SK-N-SH (cell line): ENCODE data around the gene SERINC2. TPM values are rescaled to one million over a fixed set of nuclear protein-coding genes. Genes with fewer than 3 reads are reported as not detected.

Experiments used
- CTCF ChIA-PET: fragments of 300-600, 350-600 bp; formaldehyde crosslinking; extraction: SDS; loops from one replicate; lab custom pipeline; 2021; lab: Yijun Ruan, JAX
- POLR2A ChIA-PET: fragments of 350-600 bp; sonication (Branson Sonifier 250); formaldehyde crosslinking; extraction: SDS; loops from one replicate; lab custom pipeline; 2020; ENCODE audit warnings: antibody characterized with exemption, inconsistent platforms; lab: Yijun Ruan, JAX
- DNase-seq: peaks from one replicate; pipeline ENCODE4 v3.0.0; 2012
- H2AFZ ChIP-seq: fragments of 200-600 bp; sonication (generic); 2 replicates; pipeline ENCODE4 v1.8.1; 2016; ENCODE audit warnings: antibody characterized with exemption, mild to moderate bottlenecking, low read depth
- H3F3A ChIP-seq: fragments of 200-600 bp; sonication (generic); replicated peaks from 2 replicates; pipeline ENCODE3; 2016; ENCODE audit warnings: antibody characterized with exemption, mild to moderate bottlenecking; ENCODE audit not compliant: insufficient read depth
- H3K27ac ChIP-seq, 2 experiments: fragments of 200-500 bp in 1 of 2; fragments of 200-600 bp in 1 of 2; sonication (Bioruptor generic) in 1 of 2; sonication (generic), shearing (Covaris generic) in 1 of 2; 2 replicates each; pipeline versions ENCODE4 v1.5.1 to v1.6.1; 2014 to 2016; ENCODE audit warnings: low read depth in 2 of 2, inconsistent platforms in 1 of 2, low read length in 1 of 2, mild to moderate bottlenecking in 1 of 2, mixed read lengths in 1 of 2
- H3K27me3 ChIP-seq: fragments of 200-600 bp; sonication (generic), shearing (Covaris generic); 2 replicates; pipeline ENCODE4 v1.6.1; 2016; ENCODE audit warnings: mixed run types; ENCODE audit not compliant: insufficient read depth
- H3K36me3 ChIP-seq, 2 experiments: fragments of 200-500 bp in 1 of 2; fragments of 200-600 bp in 1 of 2; sonication (Bioruptor generic) in 1 of 2; sonication (generic) in 1 of 2; replicated peaks in 1 of 2; 2 replicates each; pipeline versions ENCODE3 to v1.5.1; 2014 to 2016; ENCODE audit warnings: low read length in 1 of 2, mild to moderate bottlenecking in 1 of 2; ENCODE audit not compliant: insufficient read depth in 2 of 2, control insufficient read depth in 1 of 2
- H3K4me1 ChIP-seq, 2 experiments: fragments of 200-500 bp in 1 of 2; fragments of 200-600 bp in 1 of 2; sonication (Bioruptor generic) in 1 of 2; sonication (generic), shearing (Covaris generic) in 1 of 2; 2 replicates each; pipeline versions ENCODE4 v1.5.1 to v1.6.1; 2014 to 2016; ENCODE audit warnings: low read depth in 1 of 2, low read length in 1 of 2, mixed run types in 1 of 2; ENCODE audit not compliant: insufficient read depth in 2 of 2, control insufficient read depth in 1 of 2
- H3K4me2 ChIP-seq: fragments of 200-600 bp; sonication (generic), shearing (Covaris generic); 2 replicates; pipeline ENCODE4 v1.6.1; 2017; ENCODE audit warnings: mixed run types
- H3K4me3 ChIP-seq, 2 experiments: fragments of 200-500 bp in 1 of 2; fragments of 200-600 bp in 1 of 2; sonication (Bioruptor generic) in 1 of 2; sonication (generic), shearing (Covaris generic) in 1 of 2; 2 replicates each; pipeline versions ENCODE4 v1.5.1 to v1.8.1; 2014 to 2016; ENCODE audit warnings: low read depth in 2 of 2, inconsistent platforms in 1 of 2, low read length in 1 of 2, mild to moderate bottlenecking in 1 of 2, mixed read lengths in 1 of 2, moderate library complexity in 1 of 2
- H3K79me2 ChIP-seq: fragments of 200-600 bp; sonication (generic); 2 replicates; pipeline ENCODE4 v1.8.1; 2017; ENCODE audit warnings: mild to moderate bottlenecking; ENCODE audit not compliant: insufficient read depth
- H3K9ac ChIP-seq: fragments of 200-600 bp; sonication (generic); 2 replicates; pipeline ENCODE4 v1.6.1; 2017; ENCODE audit warnings: mixed run types
- H3K9me2 ChIP-seq: fragments of 200-600 bp; sonication (generic); 2 replicates; pipeline ENCODE4 v1.6.1; 2017; ENCODE audit warnings: mixed run types
- H3K9me3 ChIP-seq: fragments of 200-600 bp; sonication (generic); 2 replicates; pipeline ENCODE4 v1.6.1; 2017; ENCODE audit warnings: mixed run types, mild to moderate bottlenecking, moderate library complexity
- H4K20me1 ChIP-seq: fragments of 200-600 bp; sonication (generic); 2 replicates; pipeline ENCODE4 v1.6.1; 2017; ENCODE audit warnings: mild to moderate bottlenecking, mixed run types; ENCODE audit not compliant: insufficient read depth
- CHD2 ChIP-seq: fragments of 150-350 bp; IDR thresholded peaks from 2 replicates; pipeline ENCODE4 v1.6.1; 2018; ENCODE audit warnings: low read length; ENCODE audit not compliant: partially characterized antibody
- EP300 ChIP-seq, 2 experiments: IDR thresholded peaks; 2 replicates each; pipeline versions ENCODE4 v1.4.0 to v1.6.1; 2012; ENCODE audit warnings: borderline replicate concordance in 1 of 2, low read depth in 1 of 2, low read length in 1 of 2
- FOXJ3 ChIP-seq: sonication (generic); formaldehyde crosslinking; IDR thresholded peaks from 2 replicates; pipeline ENCODE4 v1.5.1; 2020; ENCODE audit warnings: mild to moderate bottlenecking, missing genetic modification reagents
- FOXM1 ChIP-seq: IDR thresholded peaks from 2 replicates; pipeline ENCODE4 v1.4.0; 2012; ENCODE audit warnings: low read depth, mild to moderate bottlenecking
- IRF3 ChIP-seq: fragments of 150-350 bp; IDR thresholded peaks from 2 replicates; pipeline ENCODE4 v1.6.1; 2016; ENCODE audit warnings: mild to moderate bottlenecking, low read depth, low read length
- POLR2AphosphoS5 ChIP-seq: IDR thresholded peaks from 2 replicates; pipeline ENCODE4 v1.6.1; 2012; ENCODE audit warnings: low read depth, low read length
- RCOR1 ChIP-seq: fragments of 150-350 bp; IDR thresholded peaks from 2 replicates; pipeline ENCODE4 v1.6.1; 2017; ENCODE audit warnings: antibody characterized with exemption, low read length
- REST ChIP-seq: IDR thresholded peaks from 2 replicates; pipeline ENCODE4 v1.6.1; 2012; ENCODE audit warnings: mild to moderate bottlenecking, low read depth, low read length, moderate library complexity
- RXRA ChIP-seq: IDR thresholded peaks from 2 replicates; pipeline ENCODE4 v1.4.0; 2012; ENCODE audit warnings: low read depth, mild to moderate bottlenecking, borderline replicate concordance
- SIN3A ChIP-seq: IDR thresholded peaks from 2 replicates; pipeline ENCODE4 v1.6.1; 2012; ENCODE audit warnings: low read depth, mild to moderate bottlenecking, low read length, moderate library complexity, borderline replicate concordance
- SMC3 ChIP-seq: IDR thresholded peaks from 2 replicates; pipeline ENCODE4 v1.6.1; 2012; ENCODE audit warnings: low read depth, low read length, improper control_type of control experiment
- TAF1 ChIP-seq: IDR thresholded peaks from 2 replicates; pipeline ENCODE4 v1.6.1; 2012; ENCODE audit warnings: low read depth, mild to moderate bottlenecking, low read length, moderate library complexity, borderline replicate concordance
- TEAD4 ChIP-seq: IDR thresholded peaks from 2 replicates; pipeline ENCODE4 v1.4.0; 2012; ENCODE audit warnings: mild to moderate bottlenecking, borderline replicate concordance; ENCODE audit not compliant: insufficient read depth
- ZBTB33 ChIP-seq: IDR thresholded peaks from 2 replicates; pipeline ENCODE4 v1.4.0; 2012; ENCODE audit warnings: low read depth, borderline replicate concordance
- WGBS: methylation state at CpG from one replicate; pipeline ENCODE4 v1.1.6; 2017; ENCODE audit warnings: low lambda C conversion rate; 5-methylcytosine and 5-hydroxymethylcytosine counted together
- polyA plus RNA-seq, 3 experiments: library from polyadenylated mRNA; depleted of rRNA; stranded (reverse); fragments of >200 nt; gene quantifications; 2 replicates each; pipeline ENCODE4 v1.2.3, GENCODE V29; 2012
- TF ChIP-seq, protein P1 (sequence below): IDR thresholded peaks from 2 replicates; pipeline ENCODE4 v1.4.0; 2012; ENCODE audit warnings: low read depth, borderline replicate concordance
- TF ChIP-seq, protein P2 (sequence below): fragments of 200-600 bp; sonication (generic); IDR thresholded peaks from 2 replicates; pipeline ENCODE4 v1.6.1; 2017; ENCODE audit warnings: antibody characterized with exemption, mild to moderate bottlenecking, moderate library complexity
- TF ChIP-seq, protein P3 (sequence below): IDR thresholded peaks from 2 replicates; pipeline ENCODE4 v1.4.0; 2012; ENCODE audit warnings: low read depth
- TF ChIP-seq, protein P4 (sequence below): IDR thresholded peaks from 2 replicates; pipeline ENCODE4; 2012

SERINC2 gene
- polyA plus RNA-seq, 1 of the 3 experiments (the other 2 are of a cell fraction) = 22.2 TPM

GRCh38 chr1:31408788-31409318, 4.2 kb upstream of the SERINC2 start:
- TF ChIP-seq CHD2 = no peak
- TF ChIP-seq, protein P1, sequence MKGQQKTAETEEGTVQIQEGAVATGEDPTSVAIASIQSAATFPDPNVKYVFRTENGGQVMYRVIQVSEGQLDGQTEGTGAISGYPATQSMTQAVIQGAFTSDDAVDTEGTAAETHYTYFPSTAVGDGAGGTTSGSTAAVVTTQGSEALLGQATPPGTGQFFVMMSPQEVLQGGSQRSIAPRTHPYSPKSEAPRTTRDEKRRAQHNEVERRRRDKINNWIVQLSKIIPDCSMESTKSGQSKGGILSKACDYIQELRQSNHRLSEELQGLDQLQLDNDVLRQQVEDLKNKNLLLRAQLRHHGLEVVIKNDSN = no peak
- TF ChIP-seq ZBTB33 = no peak
- TF ChIP-seq IRF3 = no peak
- TF ChIP-seq TAF1 = no peak
- TF ChIP-seq, protein P2, sequence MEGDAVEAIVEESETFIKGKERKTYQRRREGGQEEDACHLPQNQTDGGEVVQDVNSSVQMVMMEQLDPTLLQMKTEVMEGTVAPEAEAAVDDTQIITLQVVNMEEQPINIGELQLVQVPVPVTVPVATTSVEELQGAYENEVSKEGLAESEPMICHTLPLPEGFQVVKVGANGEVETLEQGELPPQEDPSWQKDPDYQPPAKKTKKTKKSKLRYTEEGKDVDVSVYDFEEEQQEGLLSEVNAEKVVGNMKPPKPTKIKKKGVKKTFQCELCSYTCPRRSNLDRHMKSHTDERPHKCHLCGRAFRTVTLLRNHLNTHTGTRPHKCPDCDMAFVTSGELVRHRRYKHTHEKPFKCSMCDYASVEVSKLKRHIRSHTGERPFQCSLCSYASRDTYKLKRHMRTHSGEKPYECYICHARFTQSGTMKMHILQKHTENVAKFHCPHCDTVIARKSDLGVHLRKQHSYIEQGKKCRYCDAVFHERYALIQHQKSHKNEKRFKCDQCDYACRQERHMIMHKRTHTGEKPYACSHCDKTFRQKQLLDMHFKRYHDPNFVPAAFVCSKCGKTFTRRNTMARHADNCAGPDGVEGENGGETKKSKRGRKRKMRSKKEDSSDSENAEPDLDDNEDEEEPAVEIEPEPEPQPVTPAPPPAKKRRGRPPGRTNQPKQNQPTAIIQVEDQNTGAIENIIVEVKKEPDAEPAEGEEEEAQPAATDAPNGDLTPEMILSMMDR = no peak
- TF ChIP-seq, protein P3, sequence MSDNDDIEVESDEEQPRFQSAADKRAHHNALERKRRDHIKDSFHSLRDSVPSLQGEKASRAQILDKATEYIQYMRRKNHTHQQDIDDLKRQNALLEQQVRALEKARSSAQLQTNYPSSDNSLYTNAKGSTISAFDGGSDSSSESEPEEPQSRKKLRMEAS = no peak
- no peak for TF ChIP-seq FOXM1
- TF ChIP-seq RCOR1 = no peak
- TF ChIP-seq, protein P4, sequence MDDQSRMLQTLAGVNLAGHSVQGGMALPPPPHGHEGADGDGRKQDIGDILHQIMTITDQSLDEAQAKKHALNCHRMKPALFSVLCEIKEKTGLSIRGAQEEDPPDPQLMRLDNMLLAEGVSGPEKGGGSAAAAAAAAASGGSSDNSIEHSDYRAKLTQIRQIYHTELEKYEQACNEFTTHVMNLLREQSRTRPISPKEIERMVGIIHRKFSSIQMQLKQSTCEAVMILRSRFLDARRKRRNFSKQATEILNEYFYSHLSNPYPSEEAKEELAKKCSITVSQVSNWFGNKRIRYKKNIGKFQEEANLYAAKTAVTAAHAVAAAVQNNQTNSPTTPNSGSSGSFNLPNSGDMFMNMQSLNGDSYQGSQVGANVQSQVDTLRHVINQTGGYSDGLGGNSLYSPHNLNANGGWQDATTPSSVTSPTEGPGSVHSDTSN = no peak
- TF ChIP-seq REST = no peak
- TF ChIP-seq FOXJ3 (CRISPR knock-in tag) = no peak
- TF ChIP-seq EP300 (IDR thresholded peaks at IDR 0.05; ENCODE audit: borderline replicate concordance in 1 of 2, low read depth in 1 of 2, low read length in 1 of 2) = no peak
- no peak for TF ChIP-seq RXRA
- no peak for TF ChIP-seq SMC3
- TF ChIP-seq POLR2AphosphoS5 = no peak
- no peak for TF ChIP-seq TEAD4
- no peak for TF ChIP-seq SIN3A
- Histone ChIP-seq H3K9me3 (no peaks in the 10 kb centered on the region), H3K27ac (no peak overlapping the region), H3K9me2 (no peaks in the 10 kb centered on the region), H3K9ac (no peak overlapping the region), H4K20me1 (no peaks in the 10 kb centered on the region), H2AFZ (no peak overlapping the region), H3K27me3 (no peaks in the 10 kb centered on the region), H3F3A (peaks cover 4% of the 10 kb centered on the region), H3K4me2 (no peak overlapping the region), H3K79me2 (peaks cover 5% of the 10 kb centered on the region; the same call in 1 of the 2 replicates), H3K4me3 (no peak overlapping the region), H3K36me3 (no peaks in the 10 kb centered on the region), H3K4me1 (peaks cover 0 to 3% of the 10 kb centered on the region in 2 experiments; a peak in 1 of 4 replicates)
- ChIA-PET CTCF (interaction anchor here (1.8 to 16.1 kb wide), 4 partner anchors 13 to 226 kb away, joined by 5 to 213 read pairs (median 25); no protein-coding TSS in a partner anchor), POLR2A (no interaction called here)
- WGBS = 61% methylated on average over 5 of the region's 5 CpGs
- no peak for DNase-seq
